ENCODE data around the gene HMGB1. TPM values are rescaled to one million over a fixed set of nuclear protein-coding genes. Genes with fewer than 3 reads are reported as not detected.

Gene HMGB1
- total and polyA plus RNA-seq, 2 of the 4 experiments (the other 2 are of a cell fraction): 185 to 276 TPM

GRCh38 chr13:30496147-30496546, 30.4 kb upstream of the HMGB1 start:
- dilution Hi-C loops (cut with HindIII; ENCODE audit: low sequenced_read_pairs, unreplicated experiment): no loop called here
- Histone ChIP-seq H4K91ac (ENCODE audit: insufficient read depth, low read depth, low read length) (no peak overlapping the region), H4K5ac (ENCODE audit: low read depth, low read length) (no peak overlapping the region), H3K56ac (ENCODE audit: extremely low read depth, insufficient read depth, low read length) (no peak overlapping the region), H3K79me1 (ENCODE audit: low read depth in 1 of 2, low read length in 2 of 2) (no peaks in the 10 kb centered on the region), H2AK9ac (replicated peaks; ENCODE audit: low read depth, low read length, poor library complexity) (no peak overlapping the region), H2BK20ac (ENCODE audit: low read depth, low read length) (no peak overlapping the region), H3K4me3 (ENCODE audit: insufficient read depth, low read depth, low read length) (no peak overlapping the region), H2AFZ (replicated peaks; ENCODE audit: low read length, poor library complexity) (no peak overlapping the region), H4K8ac (ENCODE audit: low read depth in 2 of 2, low read length in 2 of 2) (no peak overlapping the region), H3K18ac (ENCODE audit: low read depth, low read length) (no peak overlapping the region), H3K27me3 (ENCODE audit: control insufficient read depth, insufficient read depth, low read length) (no peaks in the 10 kb centered on the region; the same call in 1 of the 2 replicates), H2BK120ac (ENCODE audit: low read depth, low read length) (no peak overlapping the region), H3K9me1 (ENCODE audit: insufficient read depth, low read length) (no peaks in the 10 kb centered on the region; the same call in 1 of the 2 replicates), H3K4ac (ENCODE audit: low read depth, low read length) (no peak overlapping the region), H2AK5ac (ENCODE audit: low read depth, low read length) (no peak overlapping the region), H2BK15ac (ENCODE audit: low read depth, low read length) (no peak overlapping the region), H3K36me3 (ENCODE audit: control insufficient read depth, insufficient read depth, low read length) (no peaks in the 10 kb centered on the region), H3K4me2 (ENCODE audit: low read depth, low read length) (no peak overlapping the region), H3K27ac (ENCODE audit: insufficient read depth, low read length) (no peak overlapping the region), H3K4me1 (ENCODE audit: control insufficient read depth, insufficient read depth, low read length) (no peaks in the 10 kb centered on the region), H4K20me1 (ENCODE audit: insufficient read depth, low read length) (no peaks in the 10 kb centered on the region), H2BK5ac (ENCODE audit: low read depth, low read length, poor library complexity, severe bottlenecking) (no peak overlapping the region), H3K23ac (ENCODE audit: low read depth, low read length) (no peak overlapping the region), H3K14ac (replicated peaks; ENCODE audit: low read depth, low read length) (no peak overlapping the region), H3K9me3 (ENCODE audit: control insufficient read depth, insufficient read depth, low read length) (no peaks in the 10 kb centered on the region), H3K9ac (ENCODE audit: low read depth, low read length) (no peak overlapping the region)
- POLR2A ChIA-PET (ENCODE audit: unreplicated experiment): no interaction called here
- WGBS, 2 experiments (ENCODE audit: extremely low coverage in 2 of 2, insufficient read length in 1 of 2): no CpG with 5 or more reads among the region's 2 CpGs
- no TSS peak for BruUV-seq (replicated peaks)
- DNase-seq: no peak
- no peak for ATAC-seq (ENCODE audit: low read depth)
- TF ChIP-seq MAFK (IDR thresholded peaks at IDR 0.05; ENCODE audit: low read depth, low read length): no peak
- TF ChIP-seq POLR2A (IDR thresholded peaks at IDR 0.05; ENCODE audit: low read depth, low read length): no peak
- no peak for TF ChIP-seq FOS (IDR thresholded peaks at IDR 0.05; ENCODE audit: low read depth, low read length)
- no peak for TF ChIP-seq MAZ (IDR thresholded peaks at IDR 0.05; ENCODE audit: borderline replicate concordance, low read depth, low read length)
- no peak for TF ChIP-seq NFE2L2 (IDR thresholded peaks at IDR 0.05; ENCODE audit: low read depth, low read length)
- no peak for TF ChIP-seq RCOR1 (IDR thresholded peaks at IDR 0.05; ENCODE audit: insufficient replicate concordance, low read length)
- TF ChIP-seq RFX5 (IDR thresholded peaks at IDR 0.05; ENCODE audit: low read depth, low read length): no peak
- TF ChIP-seq USF2 (IDR thresholded peaks at IDR 0.05; ENCODE audit: low read depth, low read length): no peak
- TF ChIP-seq BHLHE40 (IDR thresholded peaks at IDR 0.05; ENCODE audit: low read depth, low read length): no peak
- TF ChIP-seq SMC3 (IDR thresholded peaks at IDR 0.05; ENCODE audit: low read depth, low read length): no peak
- TF ChIP-seq, protein P1, sequence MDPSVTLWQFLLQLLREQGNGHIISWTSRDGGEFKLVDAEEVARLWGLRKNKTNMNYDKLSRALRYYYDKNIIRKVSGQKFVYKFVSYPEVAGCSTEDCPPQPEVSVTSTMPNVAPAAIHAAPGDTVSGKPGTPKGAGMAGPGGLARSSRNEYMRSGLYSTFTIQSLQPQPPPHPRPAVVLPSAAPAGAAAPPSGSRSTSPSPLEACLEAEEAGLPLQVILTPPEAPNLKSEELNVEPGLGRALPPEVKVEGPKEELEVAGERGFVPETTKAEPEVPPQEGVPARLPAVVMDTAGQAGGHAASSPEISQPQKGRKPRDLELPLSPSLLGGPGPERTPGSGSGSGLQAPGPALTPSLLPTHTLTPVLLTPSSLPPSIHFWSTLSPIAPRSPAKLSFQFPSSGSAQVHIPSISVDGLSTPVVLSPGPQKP (IDR thresholded peaks at IDR 0.05; ENCODE audit: borderline replicate concordance, low read depth, low read length): no peak
- no peak for TF ChIP-seq CHD1 (IDR thresholded peaks at IDR 0.05; ENCODE audit: low read depth, low read length)
- no peak for TF ChIP-seq MXI1 (IDR thresholded peaks at IDR 0.05; ENCODE audit: borderline replicate concordance, low read depth, low read length)
- TF ChIP-seq RAD21 (IDR thresholded peaks at IDR 0.05; ENCODE audit: low read length): no peak
- no peak for TF ChIP-seq CEBPB (IDR thresholded peaks at IDR 0.05; ENCODE audit: low read depth, low read length)
- TF ChIP-seq, protein P2, sequence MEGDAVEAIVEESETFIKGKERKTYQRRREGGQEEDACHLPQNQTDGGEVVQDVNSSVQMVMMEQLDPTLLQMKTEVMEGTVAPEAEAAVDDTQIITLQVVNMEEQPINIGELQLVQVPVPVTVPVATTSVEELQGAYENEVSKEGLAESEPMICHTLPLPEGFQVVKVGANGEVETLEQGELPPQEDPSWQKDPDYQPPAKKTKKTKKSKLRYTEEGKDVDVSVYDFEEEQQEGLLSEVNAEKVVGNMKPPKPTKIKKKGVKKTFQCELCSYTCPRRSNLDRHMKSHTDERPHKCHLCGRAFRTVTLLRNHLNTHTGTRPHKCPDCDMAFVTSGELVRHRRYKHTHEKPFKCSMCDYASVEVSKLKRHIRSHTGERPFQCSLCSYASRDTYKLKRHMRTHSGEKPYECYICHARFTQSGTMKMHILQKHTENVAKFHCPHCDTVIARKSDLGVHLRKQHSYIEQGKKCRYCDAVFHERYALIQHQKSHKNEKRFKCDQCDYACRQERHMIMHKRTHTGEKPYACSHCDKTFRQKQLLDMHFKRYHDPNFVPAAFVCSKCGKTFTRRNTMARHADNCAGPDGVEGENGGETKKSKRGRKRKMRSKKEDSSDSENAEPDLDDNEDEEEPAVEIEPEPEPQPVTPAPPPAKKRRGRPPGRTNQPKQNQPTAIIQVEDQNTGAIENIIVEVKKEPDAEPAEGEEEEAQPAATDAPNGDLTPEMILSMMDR (conservative IDR thresholded peaks at IDR 0.05; ENCODE audit: low read depth, low read length): no peak
- intact Hi-C loops (cut with micrococcal nuclease): no loop called here
- CTCF ChIA-PET: no interaction called here
- in situ Hi-C loops (cut with MboI; ENCODE audit: low sequenced_read_pairs): no loop called here
